Mucosa of rectum (tissue), 2 donors: ENCODE data around the gene NTRK1.

Experiments
- H3K27ac ChIP-seq, 2 donors: one replicate each; pipeline ENCODE4 v1.7.0; 2013; ENCODE audit warnings: inconsistent platforms in 2 of 2, low read depth in 2 of 2, low read length in 2 of 2
- H3K27me3 ChIP-seq, 2 donors: one replicate each; pipeline ENCODE4 v1.7.0; 2013; ENCODE audit warnings: low read length in 2 of 2; ENCODE audit not compliant: control insufficient read depth in 2 of 2, insufficient read depth in 2 of 2
- H3K36me3 ChIP-seq, 2 donors: one replicate each; pipeline ENCODE4 v1.7.0; 2013; ENCODE audit warnings: low read length in 2 of 2; ENCODE audit not compliant: control insufficient read depth in 2 of 2, insufficient read depth in 2 of 2
- H3K4me1 ChIP-seq, 2 donors: one replicate each; pipeline ENCODE4 v1.7.0; 2013; ENCODE audit warnings: low read length in 2 of 2, mild to moderate bottlenecking in 1 of 2; ENCODE audit not compliant: control insufficient read depth in 2 of 2, insufficient read depth in 2 of 2
- H3K4me3 ChIP-seq, 2 donors: one replicate each; pipeline ENCODE4 v1.7.0; 2013; ENCODE audit warnings: low read length in 2 of 2
- H3K9ac ChIP-seq, 2 donors: one replicate each; pipeline ENCODE4 v1.7.0; 2013; ENCODE audit warnings: low read length in 2 of 2, low read depth in 1 of 2, mild to moderate bottlenecking in 1 of 2
- H3K9me3 ChIP-seq, 2 donors: one replicate each; pipeline ENCODE4 v1.7.0; 2013; ENCODE audit warnings: low read length in 2 of 2; ENCODE audit not compliant: control insufficient read depth in 2 of 2
- donor health status: healthy.
- donor health status: Normal muscosa, but diverticular disease.

Gene NTRK1

DNA sequence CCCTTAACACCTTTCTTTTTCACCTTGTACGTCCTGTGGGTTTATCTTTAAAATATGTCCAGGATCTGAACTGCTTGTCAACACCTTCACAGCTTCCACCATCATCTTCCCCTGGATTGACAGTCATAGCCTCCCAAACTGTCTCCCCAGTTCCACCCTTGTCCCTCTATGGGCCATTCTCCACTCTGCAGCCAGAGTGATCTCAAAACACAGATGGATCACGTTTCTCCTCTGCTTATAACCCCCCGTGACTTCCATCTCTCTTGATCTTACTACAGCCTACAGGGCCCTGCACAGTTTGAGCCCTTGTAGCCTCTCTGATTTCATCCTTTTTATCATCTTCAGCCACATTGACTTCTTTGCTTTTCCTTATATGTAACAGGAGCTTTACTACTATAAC lies 6.0 kb upstream of the NTRK1 start:
- H3K36me3 ChIP-seq = no peaks in the 10 kb centered on the region
- H3K9ac ChIP-seq = no peak overlapping the region
- peaks cover 26 to 38% of the 10 kb centered on the region in 2 donors for H3K27me3 ChIP-seq
- H3K4me3 ChIP-seq = no peak overlapping the region
- H3K27ac ChIP-seq = no peak overlapping the region
- H3K4me1 ChIP-seq = peaks cover 1 to 2% of the 10 kb centered on the region in 2 donors
- H3K9me3 ChIP-seq = no peaks in the 10 kb centered on the region

DNA sequence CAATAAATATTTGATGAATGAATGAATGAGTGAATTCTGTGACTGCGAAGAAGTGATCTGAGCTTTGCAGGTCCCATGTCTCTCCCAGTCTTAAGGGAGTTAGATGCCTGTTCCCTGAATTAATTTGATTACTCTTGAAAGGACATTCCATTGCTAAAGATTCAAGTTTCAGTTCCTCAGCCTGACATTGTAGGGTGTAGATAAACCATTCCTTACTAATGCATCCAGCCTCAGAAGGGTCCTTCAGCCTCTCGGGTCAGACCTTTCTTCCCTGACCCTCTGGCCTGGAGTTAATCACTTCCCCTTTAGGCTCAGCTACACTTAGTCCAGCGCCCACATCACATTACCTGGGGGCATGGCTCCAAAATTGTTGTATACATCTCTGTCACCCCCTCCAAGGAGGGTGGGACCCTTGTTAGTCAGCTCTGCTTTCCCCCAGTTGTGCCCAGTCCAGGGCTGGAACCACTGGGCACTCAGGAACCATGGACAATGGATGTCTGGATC lies 4.3 kb upstream of the NTRK1 start:
- no peaks in the 10 kb centered on the region for H3K9me3 ChIP-seq
- no peak overlapping the region for H3K4me3 ChIP-seq
- no peak overlapping the region for H3K9ac ChIP-seq
- H3K27ac ChIP-seq = no peak overlapping the region
- peaks cover 8% of the 10 kb centered on the region in 2 donors for H3K4me1 ChIP-seq
- peaks cover 35 to 48% of the 10 kb centered on the region in 2 donors for H3K27me3 ChIP-seq
- no peaks in the 10 kb centered on the region for H3K36me3 ChIP-seq

DNA sequence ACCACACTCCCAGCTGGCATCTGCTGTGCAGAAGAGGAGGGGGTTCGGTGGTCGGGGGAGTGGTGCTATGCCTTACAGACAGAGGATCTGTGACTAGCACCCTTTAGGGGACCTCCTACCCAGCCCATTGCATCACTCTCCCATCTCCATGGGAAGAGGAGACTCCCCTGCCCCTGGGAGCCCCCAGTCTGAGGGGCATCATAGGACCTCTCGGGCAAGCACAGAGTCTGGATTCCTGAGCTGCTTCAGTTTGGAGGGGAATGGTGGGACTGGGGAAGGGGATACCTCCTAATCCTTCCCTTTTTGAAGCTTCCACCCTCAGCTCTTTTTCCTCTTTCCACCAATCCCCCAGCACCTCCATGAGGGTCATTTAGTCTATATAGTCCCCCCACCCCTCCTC lies 3.1 kb upstream of the NTRK1 start:
- Histone ChIP-seq H3K27me3 (peaks cover 45 to 60% of the 10 kb centered on the region in 2 donors), H3K9ac (no peak overlapping the region)

DNA sequence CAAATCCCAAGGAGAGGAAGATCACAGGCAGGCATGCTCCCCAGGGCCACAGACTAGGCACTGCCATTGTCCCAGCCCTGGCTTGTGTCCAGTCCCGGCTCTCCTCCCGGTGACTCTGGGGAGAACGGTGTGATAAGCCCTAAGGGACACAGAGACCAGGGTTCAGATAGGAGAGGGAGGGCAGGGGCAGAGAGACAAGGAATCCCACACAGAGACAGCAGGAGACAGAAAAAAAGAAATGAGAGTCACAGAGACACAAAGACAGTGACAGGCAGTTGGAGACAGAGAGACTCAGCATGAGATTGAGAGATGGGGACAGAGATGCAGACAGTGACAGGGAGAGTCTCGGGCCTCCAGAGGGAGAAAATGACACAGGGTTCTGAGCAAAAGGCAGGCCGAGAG lies 2.1 kb upstream of the NTRK1 start:
- Histone ChIP-seq H3K9ac (no peak overlapping the region), H3K4me1 (peaks cover 8% of the 10 kb centered on the region in 2 donors), H3K27ac (no peak overlapping the region), H3K4me3 (no peak overlapping the region), H3K36me3 (no peaks in the 10 kb centered on the region), H3K9me3 (no peaks in the 10 kb centered on the region), H3K27me3 (peaks cover 45 to 63% of the 10 kb centered on the region in 2 donors)

More for the DNA sequence above, 3.1 kb upstream of the NTRK1 start:
- Histone ChIP-seq H3K4me1 (peaks cover 8% of the 10 kb centered on the region in 2 donors), H3K9me3 (no peaks in the 10 kb centered on the region), H3K36me3 (no peaks in the 10 kb centered on the region), H3K27ac (no peak overlapping the region), H3K4me3 (no peak overlapping the region)

DNA sequence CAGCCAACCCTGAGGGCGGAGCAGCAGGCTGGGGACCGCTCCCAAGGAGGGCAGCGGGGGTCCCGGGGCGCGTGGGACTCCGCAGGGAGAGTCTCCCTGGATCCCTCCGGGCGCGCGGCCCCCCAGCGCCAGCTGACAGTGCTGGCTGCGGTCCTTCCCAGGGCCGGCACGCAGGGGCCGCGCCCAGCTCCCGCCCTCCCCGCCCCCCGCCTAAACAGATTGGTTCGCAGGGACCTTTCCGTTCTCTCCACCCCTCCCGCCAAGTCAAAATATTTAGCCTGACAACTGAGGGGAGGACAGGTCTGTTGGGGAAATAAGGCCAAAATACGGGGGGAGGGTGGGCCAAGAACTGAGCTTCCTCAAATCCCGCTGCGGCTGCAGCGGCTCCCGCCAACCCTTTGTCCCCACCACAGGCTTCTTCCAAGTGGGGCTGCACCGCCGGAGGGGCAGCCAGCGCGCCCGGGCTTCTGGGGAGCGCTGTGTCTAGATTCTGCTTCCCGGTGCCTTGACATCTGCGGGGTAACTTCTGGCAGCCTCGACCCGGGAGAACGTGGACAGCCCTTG lies 1.6 kb upstream of the NTRK1 start, which contains the start of gene INSRR:
TSS of gene INSRR (minus strand) at position 159 of the 564 bp plus-strand sequence. CDS start 496 bp downstream, outside the sequence.
- H3K4me3 ChIP-seq = peak within 1 kb of the TSS; percentile 37 to 57
- H3K27me3 ChIP-seq = peaks cover 49 to 65% of the 10 kb centered on the region in 2 donors
- H3K27ac ChIP-seq = no peak within 1 kb of the TSS
- H3K9me3 ChIP-seq = no peaks in the 10 kb centered on the region
- peaks cover 8% of the 10 kb centered on the region in 2 donors for H3K4me1 ChIP-seq
- H3K36me3 ChIP-seq = no peaks in the 10 kb centered on the region
- no peak within 1 kb of the TSS for H3K9ac ChIP-seq

DNA sequence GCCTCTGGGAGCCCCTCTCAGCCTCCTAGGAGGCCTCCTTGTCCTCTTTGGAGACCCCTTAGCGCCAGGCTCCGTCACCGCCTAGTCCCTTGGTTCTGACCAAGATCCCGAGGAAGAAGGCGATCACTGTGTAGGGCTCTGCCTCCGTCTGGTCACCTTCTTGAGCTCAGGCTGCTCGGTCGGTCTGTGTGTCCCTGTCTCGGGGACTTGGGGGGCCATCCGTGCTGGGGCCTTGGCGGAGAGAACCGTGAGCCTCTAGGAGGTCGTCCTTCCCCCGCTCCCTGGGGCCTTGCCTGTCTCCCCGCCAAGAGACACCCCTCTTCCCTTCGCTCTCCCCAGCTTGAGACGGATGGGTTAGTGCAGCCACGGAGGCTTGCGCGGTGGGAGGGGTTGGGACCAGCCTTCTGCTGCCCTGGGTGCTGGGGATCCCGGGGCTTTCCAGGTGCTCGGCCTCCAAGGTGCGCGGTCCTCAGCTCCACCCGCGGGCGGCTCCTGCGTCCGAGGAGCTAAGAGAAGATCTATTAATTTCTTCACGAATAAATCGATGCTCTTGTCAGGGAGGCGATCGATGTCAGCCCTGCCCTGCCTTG lies 1.0 kb upstream of the NTRK1 start:
- H3K9me3 ChIP-seq = no peaks in the 10 kb centered on the region
- H3K27me3 ChIP-seq = peaks cover 49 to 66% of the 10 kb centered on the region in 2 donors
- H3K4me1 ChIP-seq = peaks cover 8% of the 10 kb centered on the region in 2 donors
- no peaks in the 10 kb centered on the region for H3K36me3 ChIP-seq
- H3K4me3 ChIP-seq = peak overlapping the region; percentile 37 to 57
- no peak overlapping the region for H3K9ac ChIP-seq
- no peak overlapping the region for H3K27ac ChIP-seq

DNA sequence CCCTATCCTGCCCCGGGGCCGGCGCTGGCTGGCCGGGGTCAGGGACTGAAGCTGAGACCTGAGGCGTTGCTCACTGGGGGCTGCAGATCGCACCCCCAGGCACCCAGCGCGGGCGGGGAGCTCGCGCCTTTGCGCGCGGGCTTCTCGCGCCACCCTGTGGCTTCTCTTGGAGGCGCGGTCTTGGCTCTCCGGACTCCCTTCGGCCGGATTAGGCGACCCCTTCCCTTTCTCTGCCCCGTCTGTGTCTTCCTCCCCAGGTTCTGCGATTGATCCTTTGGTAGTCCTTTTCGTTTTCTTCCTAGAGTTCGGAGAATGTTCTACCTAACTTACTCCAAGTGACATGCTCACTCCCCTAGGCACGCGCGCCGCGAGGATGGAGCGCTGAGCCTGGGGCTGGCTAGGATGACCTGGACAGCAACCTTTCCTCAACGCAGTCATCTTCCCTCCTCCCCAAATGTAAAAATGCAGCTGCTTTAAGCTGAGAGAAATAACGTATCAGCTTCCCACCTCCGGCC lies 495 bp upstream of the NTRK1 start:
- Histone ChIP-seq H3K9ac (peak overlapping the region in 1 of 2 donors; percentile 6), H3K9me3 (no peaks in the 10 kb centered on the region), H3K4me1 (peaks cover 8% of the 10 kb centered on the region in 2 donors), H3K36me3 (no peaks in the 10 kb centered on the region), H3K27me3 (peaks cover 51 to 66% of the 10 kb centered on the region in 2 donors), H3K4me3 (peak overlapping the region; percentile 37 to 57), H3K27ac (no peak overlapping the region)

DNA sequence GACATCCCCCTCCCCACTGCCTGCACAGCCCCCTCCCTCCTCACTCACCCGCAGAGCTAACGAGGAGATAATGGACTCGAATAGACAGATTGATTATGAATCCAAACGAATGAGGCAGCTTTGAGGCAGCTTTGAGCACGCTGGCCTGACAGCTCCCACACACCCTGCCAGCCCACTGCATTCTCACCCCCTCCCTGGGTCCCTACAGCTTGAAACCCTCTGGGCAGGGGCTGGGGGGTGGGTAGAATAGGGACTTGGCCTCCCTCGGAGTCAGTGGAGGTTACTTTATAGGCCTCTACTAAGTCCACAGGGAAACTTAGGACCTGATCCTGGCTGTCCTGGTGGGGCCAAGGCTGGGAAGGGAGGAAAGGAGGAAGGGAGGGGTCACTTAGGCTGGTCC lies 1.9 kb downstream of the NTRK1 start:
- Histone ChIP-seq H3K36me3 (no peaks in the 10 kb centered on the region), H3K4me3 (no peak overlapping the region), H3K9ac (no peak overlapping the region), H3K27ac (no peak overlapping the region), H3K9me3 (no peaks in the 10 kb centered on the region), H3K4me1 (peaks cover 8% of the 10 kb centered on the region in 2 donors), H3K27me3 (peaks cover 41 to 55% of the 10 kb centered on the region in 2 donors)

DNA sequence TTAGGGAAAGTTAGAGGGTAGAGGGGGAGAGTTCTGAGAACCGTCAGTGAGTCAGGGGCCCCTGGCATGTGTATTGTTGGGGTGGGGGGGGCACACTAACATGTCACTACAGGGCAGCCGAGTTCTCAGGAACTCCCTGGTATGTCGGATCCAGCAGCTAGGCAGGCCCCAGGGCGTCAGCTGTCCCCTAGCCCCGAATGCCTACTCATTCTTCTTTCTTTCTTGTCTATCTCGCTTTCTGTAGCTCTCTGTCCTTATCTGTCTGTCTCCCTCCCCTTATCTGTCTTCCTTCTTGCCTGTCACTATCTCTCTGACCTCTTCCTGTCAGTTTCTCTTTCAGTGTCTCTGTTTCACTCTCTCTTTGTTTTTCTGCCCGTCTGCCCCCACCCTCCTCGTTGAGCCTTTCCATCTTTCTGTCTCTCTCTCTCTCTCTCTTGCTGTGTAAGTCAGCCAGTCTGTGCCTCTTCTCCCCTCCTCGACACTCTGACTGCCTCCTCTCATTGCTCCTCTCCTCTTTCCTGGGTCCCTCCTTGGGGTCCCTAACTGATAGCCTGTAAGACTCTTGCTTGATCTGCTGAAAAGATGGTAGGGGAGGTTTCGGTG lies 2.4 kb downstream of the NTRK1 start:
- Histone ChIP-seq H3K9ac (no peak overlapping the region), H3K27me3 (peaks cover 36 to 51% of the 10 kb centered on the region in 2 donors), H3K9me3 (no peaks in the 10 kb centered on the region), H3K4me3 (no peak overlapping the region), H3K27ac (no peak overlapping the region), H3K4me1 (peaks cover 8% of the 10 kb centered on the region in 2 donors), H3K36me3 (no peaks in the 10 kb centered on the region)

DNA sequence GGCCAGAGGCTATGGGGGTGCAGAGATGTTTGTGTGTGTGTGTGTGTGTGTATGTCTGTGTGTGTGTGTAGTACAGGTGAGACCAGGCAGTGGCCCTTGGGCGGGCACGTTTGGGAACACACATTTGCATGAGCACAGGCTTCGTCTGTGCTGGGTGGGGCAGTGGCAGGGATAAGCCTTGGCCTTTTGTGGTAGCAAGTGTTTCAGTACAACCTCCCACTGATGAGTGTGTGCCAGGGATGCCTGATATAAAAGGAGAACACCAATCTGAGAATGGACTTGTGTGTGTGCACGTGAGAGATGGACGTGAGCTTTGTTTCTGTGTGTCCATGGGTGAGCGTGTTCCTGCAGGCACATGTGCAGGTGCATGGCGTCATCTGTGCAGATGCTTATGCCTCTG lies 3.0 kb downstream of the NTRK1 start:
- Histone ChIP-seq H3K9ac (no peak overlapping the region), H3K4me3 (no peak overlapping the region), H3K36me3 (no peaks in the 10 kb centered on the region), H3K4me1 (peaks cover 8% of the 10 kb centered on the region in 2 donors), H3K9me3 (no peaks in the 10 kb centered on the region), H3K27me3 (peaks cover 31 to 46% of the 10 kb centered on the region in 2 donors), H3K27ac (no peak overlapping the region)
